ENCODE data around the gene TLNRD1.
A peak's percentile ranks its signal among the peaks of the same experiment; 100 is the strongest.
"Not testable (repeated sequence)": the region's sequence is repeated elsewhere in the genome, so short reads cannot be mapped to it uniquely, and the experiment has no call there.

TLNRD1 gene

DNA sequence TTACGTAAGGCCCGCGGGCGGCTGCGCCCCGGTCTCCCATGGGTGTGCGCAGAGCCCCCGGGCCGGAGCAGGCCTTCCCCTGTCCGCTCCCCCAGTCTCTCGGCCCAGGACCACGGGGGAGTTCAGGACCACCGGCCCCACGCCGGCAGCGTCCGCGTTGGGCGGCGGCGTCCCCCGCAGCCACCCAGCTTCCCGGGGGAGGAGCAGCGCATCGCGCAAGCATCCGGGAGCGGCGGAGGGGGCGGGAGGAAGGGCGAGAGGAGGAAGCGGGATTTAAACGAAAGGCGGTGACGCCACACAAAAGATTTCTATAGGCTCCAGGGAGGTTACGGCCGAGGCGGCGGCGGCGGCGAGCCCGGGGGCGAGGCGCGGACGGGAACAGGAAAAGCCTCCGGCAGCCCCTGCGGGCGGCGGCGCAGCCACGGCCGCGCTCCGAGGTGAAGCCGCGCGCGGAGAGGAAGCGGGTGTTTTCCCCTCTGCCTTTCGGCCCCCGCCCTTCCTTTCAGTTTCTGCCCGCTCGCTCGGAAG is at the start of gene TLNRD1:
TLNRD1 (plus strand) TSS at position 300 of the 528 bp plus-strand sequence. CDS start 1,349 bp downstream, outside the sequence.
- DNase-seq (ENCODE audit: low read depth in 1 of 2, low spot score in 1 of 2) = peak; percentile 63 to 69

DNA sequence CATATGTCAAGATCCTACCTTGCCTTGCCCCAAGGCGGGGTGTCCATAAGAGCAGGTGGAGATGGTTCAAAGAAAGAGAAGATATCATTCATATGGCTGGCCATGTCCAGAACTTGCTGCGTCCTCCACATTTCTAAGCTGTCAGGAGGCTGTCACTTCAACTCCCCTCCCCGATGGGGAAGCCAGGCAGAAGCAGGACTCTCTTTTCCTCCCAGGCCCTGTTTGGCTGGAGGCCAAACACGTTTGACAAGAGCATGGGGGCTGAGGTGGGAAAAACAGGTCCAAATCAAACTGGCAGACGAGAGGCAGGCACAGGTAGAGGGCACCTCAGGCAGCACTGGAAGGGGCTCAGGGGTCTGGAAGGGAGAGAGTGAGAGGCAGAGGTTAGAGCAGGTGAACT is 48.8 kb upstream of the TLNRD1 start:
- DNase-seq (ENCODE audit: low read depth in 1 of 2, low spot score in 1 of 2) = no peak

DNA sequence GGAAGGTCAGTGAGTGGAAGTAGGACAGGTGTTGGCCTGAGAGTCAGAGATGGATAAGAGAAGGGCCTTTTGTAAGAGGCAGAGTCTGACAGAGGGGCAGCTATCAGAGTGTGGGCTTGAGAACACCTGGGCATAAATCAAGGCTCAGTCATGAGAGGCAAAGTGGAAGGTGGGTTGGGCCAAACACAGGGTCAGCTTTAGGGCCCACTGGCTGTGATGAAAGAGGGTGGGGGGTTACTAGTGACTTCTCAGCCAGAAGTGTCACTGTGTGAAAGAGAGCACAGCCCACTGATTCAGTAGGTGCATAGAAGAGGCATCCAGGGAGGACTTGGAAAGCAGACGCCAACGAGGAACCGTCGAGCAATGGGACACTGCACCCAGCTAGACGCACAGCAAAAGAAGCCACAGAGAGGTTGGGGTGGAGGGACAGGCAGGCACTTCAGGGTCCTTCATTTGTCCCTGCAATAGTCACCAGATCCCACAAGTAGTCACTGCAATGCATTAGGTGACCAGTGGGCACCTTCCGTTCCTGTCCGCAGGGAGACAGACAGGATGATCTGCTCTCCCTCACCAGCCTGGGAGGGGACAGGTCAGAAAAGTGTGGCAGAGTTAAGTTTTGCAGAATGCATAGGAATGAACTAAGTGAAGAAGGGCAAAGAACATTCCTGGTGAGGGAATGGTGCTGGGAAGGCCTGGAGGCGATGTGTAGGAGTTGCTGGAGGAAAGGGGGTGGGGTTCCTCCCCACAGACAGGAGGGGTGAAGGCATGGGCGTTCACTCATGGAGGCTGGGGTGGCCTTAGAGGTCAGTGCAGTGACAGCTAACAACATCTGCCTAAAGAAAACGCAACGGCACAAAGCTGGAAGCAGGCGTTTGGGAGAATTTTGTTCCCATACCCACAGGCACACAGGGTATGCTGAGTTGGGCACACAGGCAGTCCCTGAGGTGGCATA is 47.4 kb upstream of the TLNRD1 start:
- no peak for DNase-seq (ENCODE audit: low read depth in 1 of 2, low spot score in 1 of 2)

DNA sequence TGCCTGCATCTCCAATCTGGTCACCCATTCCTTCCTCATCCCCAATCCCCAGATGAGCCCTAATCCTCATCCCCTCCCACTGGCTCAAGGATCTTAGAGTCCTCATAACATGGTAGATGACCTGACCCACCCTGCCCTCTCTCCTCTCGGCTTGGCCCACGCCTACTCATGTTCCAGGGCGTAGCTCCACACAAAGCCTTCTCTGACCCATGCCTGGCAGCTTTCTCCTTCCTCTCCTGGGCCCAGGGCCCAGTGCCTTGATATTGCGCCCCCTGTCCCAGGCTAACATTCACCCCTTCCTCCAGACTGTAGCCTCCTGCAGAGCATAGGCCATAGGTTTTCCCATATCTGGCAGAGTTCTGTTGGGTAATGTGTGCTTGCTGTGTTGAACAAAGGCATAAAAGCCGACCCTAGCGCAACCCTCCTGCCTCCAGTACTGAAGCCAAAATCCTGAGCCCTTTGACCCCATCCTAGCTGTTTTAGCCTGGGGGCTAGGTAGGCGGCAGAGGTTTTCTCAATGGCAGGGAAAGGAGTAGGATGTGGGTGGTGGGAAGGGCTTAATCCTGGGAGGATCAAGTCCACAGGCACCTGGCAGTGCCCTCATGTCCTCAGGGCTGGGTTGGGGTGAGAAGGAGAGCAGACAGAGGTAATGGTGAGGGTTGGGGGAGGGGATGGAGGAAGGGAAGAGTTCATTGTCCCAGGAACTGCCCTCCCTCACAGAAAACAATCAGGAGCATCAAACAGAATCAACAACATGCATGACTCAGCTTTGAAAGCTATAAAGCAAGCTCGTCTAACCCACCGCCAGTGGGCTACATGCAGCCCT is 46.6 kb upstream of the TLNRD1 start:
- no peak for DNase-seq (ENCODE audit: low read depth in 1 of 2, low spot score in 1 of 2)

DNA sequence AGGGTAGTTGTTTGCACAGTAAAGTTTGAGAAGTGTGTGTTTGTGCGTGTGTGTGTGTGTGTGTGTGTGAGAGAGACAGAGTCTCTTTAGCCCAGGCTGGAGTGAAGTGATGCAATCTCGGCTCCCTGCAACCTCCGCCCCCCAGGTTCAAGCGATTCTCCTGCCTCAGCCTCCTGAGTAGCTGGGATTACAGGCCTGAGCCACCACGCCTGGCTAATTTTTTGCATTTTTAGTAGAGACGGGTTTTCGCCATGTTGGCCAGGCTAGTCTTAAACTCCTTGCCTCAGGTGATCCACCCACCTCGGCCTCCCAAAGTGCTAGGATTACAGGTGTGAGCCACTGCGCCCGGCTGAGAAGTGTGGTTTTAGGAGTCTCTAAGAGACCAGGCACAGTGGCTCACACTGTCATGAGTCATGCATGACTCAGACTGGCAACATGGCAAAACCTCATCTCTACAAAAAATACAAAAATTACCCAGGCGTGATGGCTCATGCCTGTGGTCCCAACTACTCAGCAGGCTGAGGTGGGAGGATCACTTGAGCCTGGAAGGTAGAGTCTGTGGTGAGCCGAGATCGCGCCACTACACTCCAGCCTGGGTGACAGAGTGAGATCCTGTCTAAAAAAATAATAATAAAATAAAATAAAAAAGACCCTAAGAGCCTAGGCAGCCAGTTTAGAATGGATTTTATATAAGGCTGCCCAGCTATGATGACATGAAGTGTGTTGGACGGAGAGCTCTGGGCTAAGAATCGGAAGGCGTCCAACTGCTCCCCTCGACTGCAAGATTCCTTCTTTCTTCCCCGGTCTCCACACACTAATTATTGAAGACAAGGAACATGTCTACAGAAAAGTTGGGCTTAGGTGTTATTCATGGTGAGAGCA is 44.9 kb upstream of the TLNRD1 start:
- peak in 1 of 2 donors; percentile 24 for DNase-seq (ENCODE audit: low read depth in 1 of 2, low spot score in 1 of 2)

DNA sequence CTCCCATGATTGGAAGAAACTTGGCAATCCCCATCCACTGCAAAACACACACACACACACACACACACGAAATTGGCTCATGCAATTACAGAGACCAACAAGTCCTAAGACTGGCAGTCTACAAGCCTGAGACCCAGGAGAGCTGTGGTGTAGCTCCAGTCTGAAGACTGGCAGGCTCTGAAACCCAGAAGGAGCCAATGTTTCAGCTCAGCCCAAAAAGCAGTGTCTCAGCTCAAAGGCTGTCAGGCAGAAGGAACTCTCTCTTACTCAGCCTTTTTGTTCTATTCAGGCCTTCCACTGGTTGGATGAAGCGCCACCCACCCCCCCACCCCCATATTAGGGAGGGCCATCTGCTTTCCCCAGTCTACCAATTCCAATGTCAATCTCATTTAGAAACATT is 43.2 kb upstream of the TLNRD1 start:
- no peak for DNase-seq (ENCODE audit: low read depth in 1 of 2, low spot score in 1 of 2)

DNA sequence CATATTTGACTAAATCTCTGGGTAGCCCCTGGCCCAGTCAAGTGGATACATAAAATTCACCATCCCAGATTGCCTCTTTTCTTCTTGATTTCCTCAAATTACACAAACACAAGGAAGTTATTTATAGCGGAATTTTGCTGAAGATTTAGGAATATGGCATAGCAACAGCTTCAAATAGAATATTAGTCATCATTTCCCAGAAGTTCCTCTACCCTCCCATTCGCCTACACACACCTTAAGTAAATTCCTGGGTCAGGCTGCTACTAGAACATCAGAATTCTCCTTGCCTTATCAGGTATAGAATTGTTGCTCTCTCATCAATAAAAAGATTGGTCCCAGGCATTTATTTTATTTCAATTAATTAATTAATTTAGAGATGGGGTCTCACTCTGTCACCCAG is 42.7 kb upstream of the TLNRD1 start:
- DNase-seq (ENCODE audit: low read depth in 1 of 2, low spot score in 1 of 2) = no peak

DNA sequence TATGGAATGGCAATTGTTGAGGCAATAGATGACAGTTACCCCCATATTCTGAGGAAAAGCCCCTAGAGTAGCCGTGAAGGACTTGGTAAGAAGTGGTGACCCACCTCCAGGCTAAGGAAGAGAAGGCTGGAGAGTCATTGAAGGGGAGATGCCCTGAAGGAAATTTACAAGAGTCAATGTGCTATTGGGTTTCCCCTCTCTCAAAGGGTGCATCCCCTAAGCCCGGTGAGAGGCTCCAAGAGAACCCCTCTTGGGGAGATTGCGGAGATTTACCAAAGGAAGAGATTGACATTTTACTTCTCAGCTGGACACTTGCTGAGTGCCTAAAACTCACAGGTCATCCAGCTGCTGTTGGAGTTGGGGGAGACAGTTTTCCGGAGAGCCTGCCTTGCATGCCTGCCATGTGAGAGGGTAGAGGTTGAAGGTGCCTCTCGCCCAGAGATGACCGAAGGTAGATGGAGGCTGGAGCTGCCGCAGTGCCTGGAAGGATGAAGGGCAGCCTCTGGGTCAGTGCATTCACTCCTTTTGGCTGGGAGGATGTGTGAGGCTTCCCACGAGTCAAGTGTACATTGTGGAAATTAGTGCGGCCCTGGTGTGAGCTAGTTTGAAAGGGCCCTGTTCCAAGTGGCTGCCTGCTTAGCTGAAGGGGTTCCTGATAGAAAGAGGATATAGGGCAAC is 41.8 kb upstream of the TLNRD1 start:
- no peak for DNase-seq (ENCODE audit: low read depth in 1 of 2, low spot score in 1 of 2)

DNA sequence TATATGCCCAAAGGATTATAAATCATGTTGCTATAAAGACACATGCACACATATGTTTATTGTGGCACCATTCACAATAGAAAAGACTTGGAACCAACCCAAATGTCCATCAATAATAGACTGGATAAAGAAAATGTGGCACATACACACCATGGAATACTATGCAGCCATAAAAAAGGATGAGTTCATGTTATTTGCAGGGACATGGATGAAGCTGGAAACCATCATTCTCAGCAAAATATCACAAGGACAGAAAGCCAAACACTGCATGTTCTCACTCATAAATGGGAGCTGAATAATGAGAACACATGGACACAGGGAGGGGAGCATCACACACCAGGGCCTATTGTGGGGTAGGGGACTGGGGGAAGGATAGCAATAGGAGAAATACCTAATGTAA is 35.3 kb upstream of the TLNRD1 start:
- DNase-seq (ENCODE audit: low read depth in 1 of 2, low spot score in 1 of 2) = not testable (repeated sequence)

DNA sequence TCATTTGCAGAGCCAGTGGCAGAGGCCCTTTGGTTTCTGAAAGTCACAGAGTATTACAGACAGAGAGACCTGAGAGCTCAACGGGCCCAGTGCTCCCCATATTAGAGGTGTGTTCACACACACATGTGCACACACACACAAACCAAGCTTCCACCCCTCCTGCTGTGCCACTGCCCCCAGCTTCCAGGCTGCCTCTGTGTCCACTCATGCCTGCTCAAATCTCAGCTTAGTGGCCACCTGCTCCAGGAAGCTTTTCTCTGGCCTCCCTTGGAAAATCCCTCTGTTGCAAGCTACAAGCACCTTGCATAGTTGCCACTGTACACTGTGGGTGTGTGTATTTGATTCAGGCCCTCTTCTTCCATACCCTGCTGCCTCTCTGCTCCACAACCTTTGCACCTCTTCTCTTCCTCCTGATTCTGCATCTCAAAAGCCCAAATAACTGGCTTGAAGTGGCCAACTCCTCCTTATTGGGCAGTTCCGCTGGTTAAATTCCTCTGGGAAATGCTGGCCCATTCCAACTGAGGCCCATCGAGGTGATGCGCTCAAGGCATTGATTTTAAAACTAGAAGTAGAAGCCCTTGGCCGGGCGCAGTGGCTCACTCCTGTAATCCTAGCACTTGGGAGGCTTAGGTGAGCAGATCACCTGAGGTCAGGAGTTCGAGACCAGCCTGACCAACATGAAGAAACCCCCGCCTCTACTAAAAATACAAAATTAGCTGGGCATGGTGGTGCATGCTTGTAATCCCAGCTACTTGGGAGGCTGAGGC is 34.1 kb upstream of the TLNRD1 start:
- DNase-seq (ENCODE audit: low read depth in 1 of 2, low spot score in 1 of 2) = no peak

DNA sequence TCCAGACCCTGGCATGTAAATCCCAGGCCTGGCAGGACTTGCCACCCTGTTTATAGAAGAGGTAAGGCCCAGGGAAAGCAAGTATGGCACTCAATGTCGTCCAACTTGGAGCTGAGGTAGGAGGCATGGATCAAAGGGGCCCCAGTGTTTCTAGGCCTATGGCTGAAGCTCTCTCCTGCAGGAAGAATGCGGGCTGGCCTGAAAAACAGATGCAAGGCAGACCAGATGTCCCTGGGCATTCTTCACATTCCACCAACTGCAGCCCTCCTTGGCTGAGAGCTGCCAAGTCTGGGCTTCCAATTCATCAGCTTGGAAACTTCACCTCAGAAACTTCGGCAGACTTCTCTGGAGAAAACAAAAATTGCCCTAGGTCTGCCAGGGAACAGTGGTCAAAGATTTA is 33.3 kb upstream of the TLNRD1 start:
- no peak for DNase-seq (ENCODE audit: low read depth in 1 of 2, low spot score in 1 of 2)

DNA sequence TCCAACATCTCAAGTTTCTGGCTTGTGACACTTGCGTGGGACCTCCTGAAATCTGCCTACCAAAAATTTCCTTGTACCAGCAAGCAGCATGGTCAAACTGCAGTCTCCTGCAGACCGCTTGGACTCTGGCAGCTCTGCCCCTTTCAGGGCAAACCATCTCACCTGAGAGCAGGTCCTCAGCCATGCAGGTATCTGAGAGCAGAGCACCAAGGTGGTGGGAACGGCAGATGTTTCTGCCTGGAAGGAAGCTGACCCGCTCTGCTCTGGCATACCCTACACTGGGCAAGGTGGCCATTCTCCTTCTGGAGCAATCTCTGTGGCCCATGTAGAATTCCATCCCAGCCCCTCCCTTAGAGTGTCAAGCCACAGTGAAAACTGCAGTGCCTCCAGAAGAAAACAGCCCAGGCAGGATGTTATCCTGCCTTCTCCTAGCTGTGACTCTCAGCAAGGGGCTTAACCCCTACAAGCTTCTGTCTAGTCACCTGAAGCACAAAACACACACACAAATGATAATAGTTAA is 32.7 kb upstream of the TLNRD1 start:
- no peak for DNase-seq (ENCODE audit: low read depth in 1 of 2, low spot score in 1 of 2)

DNA sequence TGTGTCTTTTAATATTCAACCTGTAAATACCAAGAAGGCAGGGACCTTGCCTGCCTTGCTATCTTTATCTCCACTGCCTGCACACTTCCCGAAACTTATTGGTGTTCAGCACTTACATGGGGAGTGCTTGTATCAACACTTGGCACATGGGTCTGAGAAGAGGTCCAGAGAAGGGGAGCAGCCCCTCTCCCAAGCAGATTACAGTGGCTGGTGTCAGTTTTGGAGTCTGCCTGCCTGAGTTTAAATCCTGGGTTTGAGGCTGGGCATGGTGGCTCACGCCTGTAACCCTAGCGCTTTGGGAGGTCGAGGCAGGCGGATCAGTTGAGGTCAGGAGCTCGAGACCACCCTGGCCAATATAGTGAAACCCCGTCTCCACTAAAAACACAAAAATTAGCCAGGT is 31.4 kb upstream of the TLNRD1 start:
- no peak for DNase-seq (ENCODE audit: low read depth in 1 of 2, low spot score in 1 of 2)

DNA sequence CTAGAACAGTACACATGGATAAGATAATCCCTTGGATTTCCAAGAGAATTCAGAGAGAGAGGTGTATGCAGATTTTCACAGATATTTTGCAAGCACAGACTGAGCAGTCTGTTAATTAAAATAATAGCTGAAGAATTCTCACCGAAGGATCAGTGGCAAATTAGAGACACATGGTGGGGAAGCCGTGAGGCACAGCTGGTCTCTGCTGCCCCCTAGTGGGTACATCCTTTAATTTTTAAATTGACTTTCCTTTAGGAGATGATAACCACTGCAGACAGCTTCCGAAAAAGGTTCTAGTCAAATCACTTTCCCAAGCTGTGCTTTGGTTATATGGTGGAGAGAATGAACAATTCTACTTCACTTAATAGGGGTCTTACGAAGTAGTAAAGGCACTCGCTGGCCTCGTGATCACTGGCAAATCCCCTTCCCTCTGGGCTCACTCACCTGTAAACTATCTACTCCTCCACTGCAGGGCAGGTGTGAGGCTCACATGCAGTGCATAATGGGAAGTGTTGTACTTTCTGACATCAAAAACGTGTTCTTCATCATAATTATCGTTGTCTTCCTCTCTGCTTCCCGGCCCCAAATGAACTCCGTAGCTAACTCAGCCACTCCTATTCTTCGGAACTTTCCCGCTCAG is 30.6 kb upstream of the TLNRD1 start:
- DNase-seq (ENCODE audit: low read depth in 1 of 2, low spot score in 1 of 2) = peak; percentile 13 to 34

DNA sequence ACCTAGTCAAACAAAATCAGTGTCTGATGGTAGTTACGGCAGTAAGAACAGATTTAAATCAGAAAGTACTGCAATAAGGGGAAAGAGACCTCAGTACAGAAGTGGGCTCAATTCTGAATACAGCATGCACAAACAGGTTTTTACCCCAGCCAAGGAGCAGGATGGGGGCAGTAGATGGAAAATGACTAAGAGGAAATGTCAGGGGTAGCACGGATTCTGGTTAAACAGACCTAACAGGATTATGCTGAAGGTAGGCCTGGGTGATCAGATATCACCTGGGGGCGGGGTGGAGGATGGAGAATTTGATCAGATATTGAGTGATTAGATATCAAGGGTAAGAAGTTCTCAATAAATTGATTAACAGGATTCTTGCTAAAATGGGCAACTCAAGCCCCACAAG is 30.1 kb upstream of the TLNRD1 start:
- no peak for DNase-seq (ENCODE audit: low read depth in 1 of 2, low spot score in 1 of 2)

DNA sequence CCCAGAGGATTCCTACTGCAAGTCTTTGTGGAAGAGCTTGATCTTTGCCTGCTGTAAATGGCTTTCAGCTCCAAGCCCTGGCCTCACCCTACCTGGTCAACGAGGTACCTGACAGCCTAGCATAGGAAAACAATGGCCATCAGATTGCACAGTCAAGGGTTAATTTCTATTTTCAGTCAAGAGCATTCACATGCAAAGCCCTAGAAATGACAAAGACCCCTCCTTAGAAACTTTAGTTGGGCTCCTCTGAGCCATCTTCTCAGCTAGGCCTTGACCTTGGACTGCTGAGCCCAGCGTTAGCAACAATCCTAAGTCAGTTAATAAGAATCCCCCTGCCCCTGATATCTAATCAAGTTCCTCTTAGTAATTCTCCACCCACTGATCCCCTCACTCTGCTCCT is 29.6 kb upstream of the TLNRD1 start:
- no peak for DNase-seq (ENCODE audit: low read depth in 1 of 2, low spot score in 1 of 2)

DNA sequence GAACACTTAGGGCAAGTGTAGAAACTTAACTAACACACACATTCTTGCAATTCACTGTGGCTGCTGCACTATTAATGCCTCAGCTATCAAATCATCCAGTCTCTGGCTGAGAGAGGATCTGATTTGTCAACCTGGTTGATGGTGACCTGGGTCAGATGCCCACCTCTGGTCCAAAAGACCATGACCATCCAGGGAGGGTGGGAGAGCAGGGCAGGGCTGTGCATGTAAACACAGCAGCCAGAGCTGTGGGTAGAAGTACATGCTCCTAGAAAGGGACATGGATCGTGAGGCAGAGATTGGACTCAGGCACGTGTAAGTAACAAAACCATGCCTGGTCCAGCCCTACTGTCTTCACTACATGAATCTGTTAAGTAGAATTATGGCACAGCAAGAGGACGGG is 28.4 kb upstream of the TLNRD1 start:
- DNase-seq (ENCODE audit: low read depth in 1 of 2, low spot score in 1 of 2) = no peak

DNA sequence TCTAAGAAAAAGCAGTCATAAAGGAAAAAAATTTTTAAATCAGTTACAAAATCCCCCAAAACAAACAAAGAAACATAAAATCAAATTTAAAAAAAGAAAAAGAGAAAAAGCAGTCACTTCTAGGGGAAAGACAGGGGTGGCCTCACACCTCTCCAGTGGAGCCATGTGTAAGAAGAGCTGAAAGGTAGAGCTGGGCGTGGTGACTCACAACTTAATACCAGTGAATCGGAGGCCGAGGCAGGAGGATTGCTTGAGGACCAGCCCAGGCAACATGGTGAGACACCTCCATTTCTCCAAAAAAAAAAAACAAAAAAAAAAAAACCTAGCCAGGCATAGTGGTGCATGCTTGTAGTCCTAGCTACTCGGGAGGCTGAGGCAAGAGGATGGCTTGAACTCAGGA is 25.8 kb upstream of the TLNRD1 start:
- DNase-seq (ENCODE audit: low read depth in 1 of 2, low spot score in 1 of 2) = no peak

DNA sequence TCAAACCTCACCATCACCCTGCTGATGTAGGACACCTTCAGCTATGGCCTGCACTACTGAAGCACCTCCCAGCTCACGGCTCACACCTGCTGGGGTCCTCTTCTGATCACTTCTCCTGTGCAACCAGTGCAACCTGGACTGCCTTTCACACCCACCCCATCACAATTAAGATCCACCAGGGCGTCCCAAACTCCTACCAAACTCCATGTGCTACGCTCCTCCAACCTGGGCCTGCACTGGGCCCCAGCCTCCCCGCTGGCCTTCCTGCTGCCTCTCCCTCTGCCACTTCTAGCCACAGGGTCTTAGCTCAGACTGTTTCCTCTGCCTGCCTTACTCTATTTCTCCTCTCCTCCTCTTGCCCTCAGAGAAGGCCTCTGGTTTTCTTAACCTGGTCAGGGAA is 23.9 kb upstream of the TLNRD1 start:
- DNase-seq (ENCODE audit: low read depth in 1 of 2, low spot score in 1 of 2) = no peak

Measured in stimulated activated CD4-positive, alpha-beta T cell treated with anti-CD3 and anti-CD28 coated beads, Interleukin-15, amount 100 ng/mL, for 1 hour (primary cell).